ENCODE measurements around the gene NAA20. TPM values are rescaled to one million over a fixed set of nuclear protein-coding genes. Genes with fewer than 3 reads are reported as not detected.

The NAA20 gene
- total RNA-seq, 1 donor from 2014 or later = 86.3 TPM

DNA sequence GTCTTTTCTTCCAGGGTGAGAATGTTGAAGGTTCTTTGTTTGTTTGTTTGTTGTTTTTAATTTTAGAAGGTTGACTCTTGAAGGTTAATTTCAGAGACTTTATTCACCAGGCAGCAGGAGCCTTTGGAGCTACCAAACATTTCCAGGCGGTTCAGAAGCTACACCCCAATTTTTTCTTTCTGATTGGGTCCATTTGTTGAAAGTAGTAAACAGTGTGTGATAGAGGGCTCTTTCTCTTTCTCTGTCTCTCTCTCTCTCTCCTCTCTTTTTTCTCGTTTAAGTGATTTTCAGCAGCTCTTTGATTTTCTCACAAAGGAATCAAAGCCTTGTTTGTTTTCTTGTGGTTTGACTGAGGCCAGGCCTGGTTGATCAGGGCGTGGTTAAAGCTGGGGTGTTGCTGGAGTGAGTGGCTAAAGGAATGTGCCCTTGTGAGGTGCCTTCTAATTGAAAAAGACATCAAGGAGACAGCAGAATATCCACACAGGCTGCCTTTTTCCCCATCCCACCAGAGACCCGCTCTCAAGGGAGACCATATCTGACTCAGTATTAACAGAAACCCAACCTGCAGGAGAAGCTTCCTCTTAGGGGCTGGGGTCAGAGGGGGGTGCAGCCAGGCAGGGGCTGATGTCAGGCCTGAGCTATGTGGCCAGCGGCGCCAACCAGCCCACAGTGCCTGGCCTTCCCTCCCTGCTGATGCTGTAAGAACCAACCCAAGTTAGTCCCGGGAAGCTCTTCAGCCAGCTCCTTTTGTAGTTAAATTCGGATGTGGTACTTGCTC is 40.4 kb upstream of the NAA20 start:
- DNase-seq (ENCODE audit: low spot score) = no peak
- Mint-ChIP-seq H3K9me3 (no peaks in the 10 kb centered on the region), H3K27me3 (ENCODE audit: insufficient read depth) (peaks cover 9% of the 10 kb centered on the region), H3K36me3 (ENCODE audit: low read depth) (no peaks in the 10 kb centered on the region), H3K4me3 (no peak overlapping the region), H3K27ac (no peak overlapping the region), H3K4me1 (ENCODE audit: low read depth) (no peaks in the 10 kb centered on the region)
- intact Hi-C loops (cut with micrococcal nuclease) = no loop called here

DNA sequence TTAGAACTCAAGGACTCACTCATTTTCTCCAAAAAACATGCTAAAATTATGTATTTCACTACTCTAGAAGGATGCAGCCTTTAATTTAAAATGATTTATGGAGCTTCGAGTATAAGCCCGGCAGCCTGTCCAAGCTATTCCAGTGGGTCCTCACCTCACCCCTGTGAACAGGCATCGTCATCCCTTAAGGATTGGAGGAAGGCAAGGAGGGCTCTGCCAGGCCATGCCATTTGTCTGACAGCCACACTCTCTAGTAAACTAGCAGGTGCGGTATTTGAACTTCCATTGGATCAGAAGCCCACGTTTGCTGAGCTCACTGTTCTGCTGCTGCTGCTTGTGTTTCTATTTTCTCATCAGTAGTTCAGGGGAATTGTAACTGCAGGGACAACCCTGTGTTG is 39.8 kb upstream of the NAA20 start:
- no peak for DNase-seq (ENCODE audit: low spot score)
- Mint-ChIP-seq H3K9me3 (no peaks in the 10 kb centered on the region), H3K4me3 (no peak overlapping the region), H3K36me3 (ENCODE audit: low read depth) (no peaks in the 10 kb centered on the region), H3K27ac (no peak overlapping the region), H3K27me3 (ENCODE audit: insufficient read depth) (peaks cover 9% of the 10 kb centered on the region), H3K4me1 (ENCODE audit: low read depth) (no peaks in the 10 kb centered on the region)
- intact Hi-C loops (cut with micrococcal nuclease) = no loop called here

DNA sequence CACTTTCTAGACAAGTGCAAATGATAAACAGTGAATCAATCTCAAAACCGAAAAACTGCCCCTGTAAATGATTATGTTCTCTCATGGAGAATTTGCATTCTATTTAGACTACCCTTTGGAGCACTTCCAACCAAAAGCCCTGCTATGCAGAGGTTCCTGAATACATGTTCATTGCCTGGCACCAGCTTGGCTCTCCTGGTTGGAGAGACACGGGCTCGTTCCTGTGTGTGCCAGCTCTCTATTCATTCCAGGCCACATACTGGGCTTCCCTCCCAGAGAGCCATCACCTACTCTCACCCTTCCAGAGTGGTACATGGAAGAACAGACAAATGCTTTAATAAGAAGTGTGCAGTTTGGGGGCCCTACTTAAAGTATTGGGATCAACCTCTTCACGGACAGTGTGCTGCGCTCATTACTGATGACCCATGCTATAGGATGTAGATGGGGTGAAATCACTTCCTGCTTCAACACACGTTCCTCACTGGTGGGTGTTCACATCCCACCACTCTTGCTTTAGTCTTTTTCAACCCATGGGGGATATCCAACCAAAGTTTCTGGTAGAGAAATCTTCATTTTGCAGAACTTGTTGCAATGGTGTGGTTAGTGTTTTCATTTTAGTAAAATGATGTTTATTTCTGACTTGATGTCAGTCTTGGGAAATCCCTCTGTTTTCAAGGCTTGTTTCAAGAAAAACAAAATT is 38.5 kb upstream of the NAA20 start:
- Mint-ChIP-seq H3K4me3 (no peak overlapping the region), H3K4me1 (ENCODE audit: low read depth) (no peaks in the 10 kb centered on the region)

DNA sequence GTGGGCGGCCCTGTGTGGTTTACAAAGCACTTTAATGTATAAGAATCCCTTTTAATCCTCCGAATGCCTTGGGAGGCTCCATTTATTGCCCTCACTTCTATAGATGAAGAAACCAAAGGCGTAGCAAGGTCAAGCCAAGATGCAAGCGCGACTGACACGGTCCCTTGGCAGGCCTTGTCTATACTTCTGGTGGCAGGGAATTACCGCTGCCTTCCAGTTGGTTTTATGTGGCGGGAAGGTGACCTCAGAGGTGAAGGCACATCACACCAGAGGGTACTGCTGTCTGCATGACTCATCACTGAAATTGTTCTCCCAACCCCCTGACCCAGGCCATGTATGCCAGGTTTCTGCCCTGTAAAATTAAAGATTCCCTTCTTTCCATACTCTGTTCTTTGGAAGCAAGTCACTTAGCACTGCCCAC is 36.1 kb upstream of the NAA20 start:
- intact Hi-C loops (cut with micrococcal nuclease) = no loop called here
- Mint-ChIP-seq H3K36me3 (ENCODE audit: low read depth) (no peaks in the 10 kb centered on the region), H3K9me3 (no peaks in the 10 kb centered on the region), H3K4me3 (no peak overlapping the region), H3K4me1 (ENCODE audit: low read depth) (no peaks in the 10 kb centered on the region), H3K27me3 (ENCODE audit: insufficient read depth) (peaks cover 13% of the 10 kb centered on the region), H3K27ac (no peak overlapping the region)
- DNase-seq (ENCODE audit: low spot score) = no peak

More for the DNA sequence above, 38.5 kb upstream of the NAA20 start:
- Mint-ChIP-seq H3K36me3 (ENCODE audit: low read depth) (no peaks in the 10 kb centered on the region), H3K27ac (no peak overlapping the region), H3K27me3 (ENCODE audit: insufficient read depth) (peaks cover 9% of the 10 kb centered on the region), H3K9me3 (no peaks in the 10 kb centered on the region)
- no peak for DNase-seq (ENCODE audit: low spot score)
- intact Hi-C loops (cut with micrococcal nuclease) = loop anchor here (2.0 kb wide), 1 partner anchor 34 kb away; no protein-coding TSS in a partner anchor

DNA sequence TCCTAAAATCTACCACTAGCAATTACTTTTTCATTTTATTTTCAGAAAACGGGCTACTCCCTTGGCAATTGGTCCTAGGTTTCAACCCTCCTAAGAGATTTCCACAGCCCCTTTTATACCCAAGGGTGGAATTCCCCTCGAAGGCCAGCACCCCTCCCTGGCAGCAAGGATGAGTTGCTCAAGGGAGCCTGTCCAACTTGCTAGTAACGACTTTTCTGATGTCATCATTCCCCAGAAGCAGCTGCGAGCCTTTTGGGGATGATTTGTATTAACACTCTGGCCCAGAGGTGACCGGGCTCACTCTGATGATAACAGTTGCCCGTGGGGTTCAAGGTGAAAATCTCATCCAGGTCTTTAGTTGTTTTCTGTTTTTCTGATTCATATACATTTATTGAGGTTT is 30.7 kb upstream of the NAA20 start:
- H3K27me3 Mint-ChIP-seq (ENCODE audit: insufficient read depth) = peaks cover 11% of the 10 kb centered on the region
- H3K4me3 Mint-ChIP-seq = no peak overlapping the region
- H3K27ac Mint-ChIP-seq = no peak overlapping the region
- H3K4me1 Mint-ChIP-seq (ENCODE audit: low read depth) = no peaks in the 10 kb centered on the region
- intact Hi-C loops (cut with micrococcal nuclease) = no loop called here
- DNase-seq (ENCODE audit: low spot score) = no peak
- no peaks in the 10 kb centered on the region for H3K9me3 Mint-ChIP-seq
- no peaks in the 10 kb centered on the region for H3K36me3 Mint-ChIP-seq (ENCODE audit: low read depth)

DNA sequence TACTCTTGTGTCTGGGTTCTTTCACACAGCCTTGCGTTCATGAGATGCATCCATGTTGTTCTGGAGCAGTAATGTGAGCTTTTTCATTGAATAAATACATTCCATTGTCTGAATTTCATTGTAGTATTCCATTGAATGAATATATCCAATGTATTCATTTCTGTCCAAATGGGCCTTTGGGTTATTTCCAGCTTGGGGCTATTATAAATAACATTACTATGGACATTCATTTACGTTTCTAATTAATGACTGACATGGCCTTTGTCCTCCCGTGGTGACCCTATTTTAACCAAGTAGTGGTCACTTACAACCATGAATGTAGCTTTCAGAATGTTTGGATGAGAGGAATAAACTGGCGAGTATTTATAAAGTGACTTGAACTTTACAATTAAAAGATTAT is 30.1 kb upstream of the NAA20 start:
- no peaks in the 10 kb centered on the region for H3K36me3 Mint-ChIP-seq (ENCODE audit: low read depth)
- H3K4me1 Mint-ChIP-seq (ENCODE audit: low read depth) = no peaks in the 10 kb centered on the region
- H3K27ac Mint-ChIP-seq = no peak overlapping the region
- no peak for DNase-seq (ENCODE audit: low spot score)
- H3K27me3 Mint-ChIP-seq (ENCODE audit: insufficient read depth) = peaks cover 11% of the 10 kb centered on the region
- no peak overlapping the region for H3K4me3 Mint-ChIP-seq
- intact Hi-C loops (cut with micrococcal nuclease) = no loop called here
- H3K9me3 Mint-ChIP-seq = no peaks in the 10 kb centered on the region

DNA sequence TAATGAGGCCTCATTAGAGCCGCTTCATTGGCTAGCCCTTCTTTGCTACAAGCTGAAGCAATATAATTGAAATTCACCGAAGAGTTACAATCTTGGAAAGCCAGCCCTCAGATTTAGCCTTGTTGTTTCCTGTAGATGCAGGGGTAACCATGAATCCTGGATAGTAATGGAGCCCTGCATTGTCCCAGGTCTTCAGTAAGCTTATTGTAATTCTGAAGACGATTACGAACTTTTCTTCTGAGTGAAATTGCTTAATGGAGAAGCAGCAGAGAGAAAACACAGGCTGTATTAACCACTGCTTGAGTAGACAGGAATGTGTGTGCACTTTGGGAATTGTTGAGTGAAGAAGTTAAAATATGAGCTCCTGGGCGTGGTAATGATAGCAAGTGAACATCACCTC is 26.3 kb upstream of the NAA20 start:
- no peak for DNase-seq (ENCODE audit: low spot score)
- Mint-ChIP-seq H3K27me3 (ENCODE audit: insufficient read depth) (peaks cover 9% of the 10 kb centered on the region), H3K4me1 (ENCODE audit: low read depth) (no peaks in the 10 kb centered on the region), H3K36me3 (ENCODE audit: low read depth) (no peaks in the 10 kb centered on the region), H3K4me3 (no peak overlapping the region), H3K27ac (no peak overlapping the region), H3K9me3 (no peaks in the 10 kb centered on the region)
- intact Hi-C loops (cut with micrococcal nuclease) = no loop called here

DNA sequence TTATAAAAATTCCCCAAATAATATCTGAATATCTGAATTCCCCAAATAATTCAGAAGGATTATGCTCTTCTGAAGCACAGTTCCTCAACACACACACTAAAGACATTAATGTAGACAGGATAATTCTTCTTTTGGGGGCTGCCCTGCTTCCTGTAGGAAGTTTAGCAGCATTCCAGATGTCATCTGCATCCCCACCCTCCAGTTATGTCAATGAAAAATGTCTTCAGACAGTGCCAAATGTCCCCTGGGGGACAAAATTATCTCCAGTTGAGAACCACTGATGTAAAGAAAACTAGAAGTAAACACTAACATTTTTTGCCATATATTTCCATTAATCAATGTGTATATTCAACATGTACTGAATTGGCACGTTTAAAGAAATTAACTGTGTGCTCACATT is 25.9 kb upstream of the NAA20 start:
- Mint-ChIP-seq H3K36me3 (ENCODE audit: low read depth) (no peaks in the 10 kb centered on the region), H3K27ac (no peak overlapping the region), H3K4me1 (ENCODE audit: low read depth) (no peaks in the 10 kb centered on the region), H3K9me3 (no peaks in the 10 kb centered on the region), H3K4me3 (no peak overlapping the region), H3K27me3 (ENCODE audit: insufficient read depth) (peaks cover 7% of the 10 kb centered on the region)
- no peak for DNase-seq (ENCODE audit: low spot score)
- intact Hi-C loops (cut with micrococcal nuclease) = no loop called here

DNA sequence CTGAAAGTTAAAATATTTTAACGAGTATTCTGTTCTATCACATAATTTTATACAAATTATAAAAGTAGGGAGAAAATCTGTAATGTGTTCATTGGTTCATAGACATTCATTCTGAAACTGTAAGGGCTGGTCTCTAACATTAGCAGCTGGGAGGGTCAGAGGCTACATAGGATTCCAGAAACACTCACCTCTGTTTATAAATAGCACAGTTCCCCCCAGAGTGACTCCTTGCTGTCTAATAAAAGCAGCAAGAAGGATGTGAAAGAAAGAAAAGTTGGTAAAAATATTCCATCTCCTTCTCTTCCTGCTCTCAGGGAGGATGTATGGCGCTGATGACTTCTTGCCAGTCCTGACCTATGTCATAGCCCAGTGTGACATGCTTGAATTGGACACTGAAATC is 25.3 kb upstream of the NAA20 start:
- Mint-ChIP-seq H3K36me3 (ENCODE audit: low read depth) (no peaks in the 10 kb centered on the region), H3K4me1 (ENCODE audit: low read depth) (no peaks in the 10 kb centered on the region), H3K9me3 (no peaks in the 10 kb centered on the region), H3K27ac (no peak overlapping the region), H3K4me3 (no peak overlapping the region), H3K27me3 (ENCODE audit: insufficient read depth) (peaks cover 4% of the 10 kb centered on the region)
- intact Hi-C loops (cut with micrococcal nuclease) = no loop called here
- no peak for DNase-seq (ENCODE audit: low spot score)

DNA sequence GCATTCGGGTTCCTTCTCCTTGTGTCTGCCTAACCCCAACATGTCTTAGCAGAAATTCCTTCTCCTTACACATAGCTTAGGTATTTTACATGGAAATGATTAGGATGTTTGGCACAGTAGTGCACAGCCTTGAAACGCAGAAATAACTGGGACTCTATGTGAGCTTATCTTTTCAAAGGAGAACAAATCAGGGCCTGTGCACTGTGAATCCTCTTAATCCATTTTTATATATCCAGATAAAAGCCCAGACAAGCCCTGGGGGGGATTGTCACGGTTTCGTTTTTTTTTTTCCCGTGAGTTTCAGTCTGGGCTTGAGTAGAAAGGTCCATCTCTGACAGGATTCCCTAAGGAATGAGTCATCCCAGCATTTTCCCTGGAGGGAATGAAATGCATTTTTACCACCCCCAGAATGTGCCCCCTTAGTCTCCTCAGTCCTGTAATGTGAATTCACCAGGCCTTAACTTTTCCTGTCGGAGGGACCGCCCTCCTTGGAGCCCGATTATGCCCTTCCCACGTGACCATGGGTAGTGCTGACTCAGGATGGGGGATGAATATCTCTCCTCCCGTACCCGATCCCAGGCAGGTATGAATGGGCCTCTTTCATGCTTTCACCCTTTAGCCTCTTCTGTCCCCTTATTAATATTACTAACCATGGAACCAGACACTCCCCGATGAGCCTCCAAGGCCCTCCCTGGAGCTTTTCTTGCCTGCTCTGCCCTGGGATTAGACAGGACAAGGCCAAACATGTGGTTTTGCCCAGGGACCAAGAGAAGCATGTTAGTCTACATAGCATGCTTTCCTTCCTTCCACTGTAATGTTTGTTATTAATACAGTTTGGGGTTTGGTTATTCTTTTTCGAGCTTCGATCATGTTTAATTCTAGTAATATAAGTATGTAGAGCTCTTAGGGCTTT is 23.9 kb upstream of the NAA20 start:
- Mint-ChIP-seq H3K4me3 (no peak overlapping the region), H3K36me3 (ENCODE audit: low read depth) (no peaks in the 10 kb centered on the region), H3K9me3 (no peaks in the 10 kb centered on the region), H3K4me1 (ENCODE audit: low read depth) (no peaks in the 10 kb centered on the region), H3K27ac (no peak overlapping the region), H3K27me3 (ENCODE audit: insufficient read depth) (peaks cover 4% of the 10 kb centered on the region)
- no peak for DNase-seq (ENCODE audit: low spot score)
- intact Hi-C loops (cut with micrococcal nuclease) = no loop called here

DNA sequence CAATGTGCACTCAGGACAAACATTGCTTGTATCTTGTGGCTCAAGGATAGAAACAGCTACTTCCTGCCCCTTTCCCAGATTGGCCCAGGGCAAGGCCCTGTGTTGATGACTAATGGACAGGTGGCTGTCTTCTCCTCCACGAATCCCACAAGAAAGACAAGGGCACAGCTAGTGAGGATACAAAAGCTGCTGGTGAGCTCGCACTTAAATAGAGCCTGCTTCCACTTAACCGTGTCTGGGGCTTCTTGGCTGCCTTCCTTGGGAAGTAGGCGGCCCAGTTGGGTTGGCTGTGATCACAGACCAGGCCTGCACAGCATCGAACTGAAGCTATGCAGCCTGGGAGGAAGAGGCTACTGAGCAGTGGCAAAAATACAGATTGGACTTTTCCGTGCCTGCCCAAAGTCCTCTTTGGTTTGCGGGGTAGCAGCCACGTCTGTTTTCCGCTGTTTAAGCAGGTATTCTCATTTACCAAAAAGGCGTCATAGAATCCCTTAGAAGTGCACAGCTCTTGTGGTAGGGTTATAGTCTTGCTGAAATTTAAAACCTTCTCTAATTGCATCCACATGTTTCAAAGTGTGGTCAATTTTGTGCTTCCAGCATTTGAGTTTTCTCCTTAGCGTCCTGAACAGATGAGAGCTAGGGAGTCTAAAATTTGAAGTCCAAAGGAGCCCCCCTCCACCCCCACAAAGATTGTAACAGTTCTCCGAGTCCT is 23.0 kb upstream of the NAA20 start:
- DNase-seq (ENCODE audit: low spot score) = no peak
- no peak overlapping the region for H3K27ac Mint-ChIP-seq
- no peaks in the 10 kb centered on the region for H3K9me3 Mint-ChIP-seq
- H3K4me3 Mint-ChIP-seq = no peak overlapping the region
- intact Hi-C loops (cut with micrococcal nuclease) = no loop called here
- no peaks in the 10 kb centered on the region for H3K4me1 Mint-ChIP-seq (ENCODE audit: low read depth)
- H3K27me3 Mint-ChIP-seq (ENCODE audit: insufficient read depth) = peaks cover 4% of the 10 kb centered on the region
- no peaks in the 10 kb centered on the region for H3K36me3 Mint-ChIP-seq (ENCODE audit: low read depth)

DNA sequence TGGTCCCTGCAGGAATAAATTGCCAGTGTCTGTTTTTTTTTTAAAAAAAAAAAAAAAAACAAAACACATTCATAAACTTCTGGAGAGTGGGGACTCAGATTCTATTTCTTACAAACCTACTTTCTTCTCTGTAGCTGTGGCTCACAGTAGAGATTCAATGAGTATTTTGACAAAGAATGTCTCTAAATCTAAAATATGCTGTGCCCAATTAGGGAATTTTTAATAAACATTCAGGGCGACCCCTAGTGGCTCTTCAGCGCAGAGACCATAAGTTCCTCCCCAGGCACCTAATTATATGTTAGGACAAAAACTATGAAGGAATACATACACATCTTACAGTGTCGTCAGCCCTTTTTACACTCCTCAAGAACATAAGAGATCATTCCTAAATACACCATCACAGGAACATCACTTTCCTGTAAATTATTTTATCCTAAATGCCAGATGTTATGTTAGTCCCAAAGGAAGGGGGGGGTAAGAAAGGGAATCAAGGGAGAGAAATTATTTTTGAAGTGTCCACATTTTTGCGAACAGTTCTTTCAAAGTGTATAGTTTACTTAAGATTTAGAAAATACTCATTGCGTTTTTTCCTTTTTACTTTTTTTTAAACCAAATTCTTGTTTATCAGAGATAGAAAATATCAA is 21.8 kb upstream of the NAA20 start:
- Mint-ChIP-seq H3K27ac (no peak overlapping the region), H3K4me3 (no peak overlapping the region), H3K9me3 (no peaks in the 10 kb centered on the region), H3K27me3 (ENCODE audit: insufficient read depth) (peaks cover 4% of the 10 kb centered on the region), H3K4me1 (ENCODE audit: low read depth) (no peaks in the 10 kb centered on the region), H3K36me3 (ENCODE audit: low read depth) (no peaks in the 10 kb centered on the region)
- DNase-seq (ENCODE audit: low spot score) = no peak
- intact Hi-C loops (cut with micrococcal nuclease) = loop anchor here (1.0 kb wide), 1 partner anchor 303 kb away; no protein-coding TSS in a partner anchor

Data from activated T-helper 1 cell treated with anti-CD3 and anti-CD28 coated beads, Interleukin-12 subunit alpha, Interleukin-12 subunit beta, Interleukin-2, Interleukin-4 antibody, amounts not matched to agents 30 ng/mL and 10 ng/mL and 1 ng/mL, durations not matched to agents 14 hours and 24 hours and 36 hours (primary cell).